ENCODE results near the gene HEXIM2. TPM values are rescaled to one million over a fixed set of nuclear protein-coding genes. Genes with fewer than 3 reads are reported as not detected.

HEXIM2 gene
- total and polyA plus RNA-seq, 2 of the 13 experiments (the other 11 are each of a cell fraction or from before 2014, with no cell fraction given), result 27.1 to 32.4 TPM

GRCh38 chr17:45127207-45127547 is 34.5 kb upstream of the HEXIM2 start (continued):
- 0 out of 2 replicates have a peak, but pooled peaks have one; percentile 46 for TF ChIP-seq IRF9 (CRISPR knock-in tag; IDR thresholded peaks at IDR 0.05; ENCODE audit: borderline replicate concordance)
- TF ChIP-seq ZNF776 (CRISPR knock-in tag; IDR thresholded peaks at IDR 0.05), result 0 out of 2 replicates have a peak, but pooled peaks have one; percentile 8
- TF ChIP-seq KLF16 (CRISPR knock-in tag; IDR thresholded peaks at IDR 0.05), result 0 out of 4 replicates have a peak, but pooled peaks of 1 of the 2 experiments have one; percentile 34
- TF ChIP-seq ZNF281 (CRISPR knock-in tag; IDR thresholded peaks at IDR 0.05; ENCODE audit: borderline replicate concordance), result no peak
- no peak for TF ChIP-seq ATF7 (IDR thresholded peaks at IDR 0.05)
- TF ChIP-seq ATF7 (CRISPR knock-in tag; IDR thresholded peaks at IDR 0.05), result 0 out of 2 replicates have a peak, but pooled peaks have one; percentile 47

GRCh38 chr17:45127548-45128300 is 34.0 kb upstream of the HEXIM2 start:
- peak overlapping the region; percentile 59 for H3K9ac ChIP-seq (ENCODE audit: insufficient read depth, low read depth, low read length)
- 16% methylated on average over 18 of the region's 20 CpGs for WGBS (ENCODE audit: low lambda C conversion rate)
- H3K4me2 ChIP-seq (ENCODE audit: low read depth, low read length), result peak overlapping the region; percentile 72
- ATAC-seq (peak; percentile 42), DNase-seq (ENCODE audit: low spot score) (peak; percentile 85), FAIRE-seq (peak; percentile 78)
- peak overlapping the region; percentile 63 for H3K27ac ChIP-seq (ENCODE audit: extremely low read length, insufficient read depth, low read length)
- H3K4me1 ChIP-seq (ENCODE audit: insufficient read depth, low read length), result peaks cover 83% of the 10 kb centered on the region
- POLR2A ChIA-PET, result interaction anchor here (0.6 to 5.1 kb wide), 14 partner anchors 8 to 75 kb away, joined by 3 to 71 read pairs (median 5); partner anchors contain the start of genes ACBD4, HEXIM1, HEXIM2 and NMT1
- in situ Hi-C loops (cut with HindIII; ENCODE audit: extremely low pct_ligation_motif_present, low pct_unique_long_range_greater_than_20kb), result no loop called here
- no TSS peak for BruUV-seq (replicated peaks)
- H3K36me3 ChIP-seq (replicated peaks in 1 of 2; ENCODE audit: control insufficient read depth in 1 of 2, insufficient read depth in 2 of 2, low read length in 2 of 2), result no peaks in the 10 kb centered on the region
- H3K9me3 ChIP-seq (ENCODE audit: low read length), result no peaks in the 10 kb centered on the region
- no peaks in the 10 kb centered on the region for H4K20me1 ChIP-seq (ENCODE audit: insufficient read depth, low read length)
- H3K27me3 ChIP-seq (ENCODE audit: control insufficient read depth in 1 of 2, insufficient read depth in 2 of 2, low read length in 2 of 2), result no peaks in the 10 kb centered on the region
- H3K4me3 ChIP-seq (replicated peaks in 1 of 3; ENCODE audit: insufficient read depth in 1 of 3, low read depth in 2 of 3, low read length in 3 of 3), result peak overlapping the region; percentile 13 to 58 (median 32); a peak in 3 of 6 replicates
- CTCF ChIA-PET (ENCODE audit: low intra/inter-chr PET ratio, low total read pairs), result no interaction called here
- peaks cover 4% of the 10 kb centered on the region for H3K79me2 ChIP-seq (ENCODE audit: insufficient read depth, low read length)
- no peak overlapping the region for H2AFZ ChIP-seq (ENCODE audit: low read length)
- intact Hi-C loops (cut with micrococcal nuclease; ENCODE audit: unreplicated experiment), result no loop called here
- TF ChIP-seq ZNF142 (CRISPR knock-in tag; IDR thresholded peaks at IDR 0.05) (no peak), ZNF510 (CRISPR knock-in tag; IDR thresholded peaks at IDR 0.05; ENCODE audit: low read depth) (no peak)
